HG03066 (cell line): Measurements from ENCODE around the gene KIR2DL3.
"Not testable (repeated sequence)": the region's sequence is repeated elsewhere in the genome, so short reads cannot be mapped to it uniquely, and the experiment has no call there.

ENCODE experiments used
- ATAC-seq: cut with Tn5 transposase; IDR thresholded peaks from one replicate; pipeline ENCODE4 v1.9.1; 2021; ENCODE audit warnings: low read depth; ENCODE audit not compliant: unreplicated experiment

Gene KIR2DL3

GRCh38 chr19:54739587-54740497 is 1.5 kb downstream of the KIR2DL3 start:
- no peak for ATAC-seq

GRCh38 chr19:54741950-54742349 is 3.6 kb downstream of the KIR2DL3 start:
- ATAC-seq: not testable (repeated sequence)

- not testable (repeated sequence) for ATAC-seq
Measured at GRCh38 chr19:54744080-54744479, 5.8 kb downstream of the KIR2DL3 start.

- ATAC-seq: not testable (repeated sequence)
Measured at GRCh38 chr19:54747614-54748322, 9.5 kb downstream of the KIR2DL3 start.

- ATAC-seq: not testable (repeated sequence)
Measured at GRCh38 chr19:54750276-54750675, 12.0 kb downstream of the KIR2DL3 start.

GRCh38 chr19:54756204-54757110 is 18.1 kb downstream of the KIR2DL3 start:
- not testable (repeated sequence) for ATAC-seq

GRCh38 chr19:54758577-54758976 is 20.3 kb downstream of the KIR2DL3 start:
- ATAC-seq: not testable (repeated sequence)

- not testable (repeated sequence) for ATAC-seq
Measured at GRCh38 chr19:54764219-54764618, 25.9 kb downstream of the KIR2DL3 start.

GRCh38 chr19:54766464-54766863 is 28.2 kb downstream of the KIR2DL3 start:
- ATAC-seq: not testable (repeated sequence)

- not testable (repeated sequence) for ATAC-seq
Measured at GRCh38 chr19:54769646-54770045, 31.3 kb downstream of the KIR2DL3 start, which contains the start of gene KIR2DL1. TSS of gene KIR2DL1 (plus strand) at chr19:54769793. CDS start at chr19:54769851, 58 bp downstream.

- ATAC-seq: not testable (repeated sequence)
Measured at GRCh38 chr19:54770511-54770910, 32.2 kb downstream of the KIR2DL3 start.

- not testable (repeated sequence) for ATAC-seq
Measured at GRCh38 chr19:54771018-54771960, 33.0 kb downstream of the KIR2DL3 start.

GRCh38 chr19:54772666-54773065 is 34.4 kb downstream of the KIR2DL3 start:
- not testable (repeated sequence) for ATAC-seq

- not testable (repeated sequence) for ATAC-seq
Measured at GRCh38 chr19:54775095-54775815, 36.9 kb downstream of the KIR2DL3 start.

- ATAC-seq: not testable (repeated sequence)
Measured at GRCh38 chr19:54775830-54776229, 37.5 kb downstream of the KIR2DL3 start.

- not testable (repeated sequence) for ATAC-seq
Measured at GRCh38 chr19:54777851-54778250, 39.5 kb downstream of the KIR2DL3 start.

- not testable (repeated sequence) for ATAC-seq
Measured at GRCh38 chr19:54778896-54779295, 40.6 kb downstream of the KIR2DL3 start.

- ATAC-seq: not testable (repeated sequence)
Measured at GRCh38 chr19:54782916-54783315, 44.6 kb downstream of the KIR2DL3 start.
